Ascending aorta (tissue), 2 donors: ENCODE measurements around the gene MFSD2A. TPM values are rescaled to one million over a fixed set of nuclear protein-coding genes. Genes with fewer than 3 reads are reported as not detected.

ENCODE experiments used
- DNase-seq, 2 donors: peaks; one replicate each; pipeline ENCODE4 v3.0.0-alpha.2; 2019; ENCODE audit warnings: low spot score in 2 of 2
- H3K27ac ChIP-seq, 2 donors: fragments of 200-600 bp; sonication (generic); one replicate each; pipeline ENCODE4 v1.5.1; 2016 to 2017; ENCODE audit warnings: mild to moderate bottlenecking in 1 of 2
- H3K27me3 ChIP-seq: fragments of 200-600 bp; sonication (generic); one replicate; pipeline ENCODE4 v1.5.1; 2017
- H3K36me3 ChIP-seq, 2 donors: fragments of 200-600 bp; sonication (generic); one replicate each; pipeline ENCODE4 v1.5.1; 2016
- H3K4me1 ChIP-seq, 2 donors: fragments of 200-600 bp; sonication (generic); one replicate each; pipeline ENCODE4 v1.5.1; 2016 to 2017; ENCODE audit warnings: mild to moderate bottlenecking in 1 of 2
- H3K4me3 ChIP-seq, 2 donors: fragments of 200-600 bp; sonication (generic); one replicate each; pipeline ENCODE4 v1.5.1; 2016 to 2017; ENCODE audit warnings: mild to moderate bottlenecking in 1 of 2
- H3K9me3 ChIP-seq, 2 donors: fragments of 200-600 bp; sonication (generic); one replicate each; pipeline ENCODE4 v1.5.1; 2016
- intact Hi-C: fragments of 100-400 bp; cut with DNase I; formaldehyde crosslinking; loops from one replicate; pipeline ENCODE4 v1.15.1; 2023
- total RNA-seq: library from RNA; depleted of rRNA; stranded (reverse); fragments of >200 nt; gene quantifications from one replicate; pipeline ENCODE4 v1.1.0, GENCODE V29; 2016
- TF ChIP-seq, protein P1 (sequence below), 3 experiments: fragments of 200-600 bp in 2 of 3; fragments of 450-650 bp in 1 of 3; sonication (generic) in 2 of 3; IDR thresholded peaks; one replicate each; pipeline ENCODE4 v1.5.1; 2016 to 2019; ENCODE audit warnings: antibody characterized with exemption in 3 of 3, mild to moderate bottlenecking in 1 of 3, moderate library complexity in 1 of 3

MFSD2A gene
- total RNA-seq, 1 donor from 2014 or later, result 0.32 TPM

DNA sequence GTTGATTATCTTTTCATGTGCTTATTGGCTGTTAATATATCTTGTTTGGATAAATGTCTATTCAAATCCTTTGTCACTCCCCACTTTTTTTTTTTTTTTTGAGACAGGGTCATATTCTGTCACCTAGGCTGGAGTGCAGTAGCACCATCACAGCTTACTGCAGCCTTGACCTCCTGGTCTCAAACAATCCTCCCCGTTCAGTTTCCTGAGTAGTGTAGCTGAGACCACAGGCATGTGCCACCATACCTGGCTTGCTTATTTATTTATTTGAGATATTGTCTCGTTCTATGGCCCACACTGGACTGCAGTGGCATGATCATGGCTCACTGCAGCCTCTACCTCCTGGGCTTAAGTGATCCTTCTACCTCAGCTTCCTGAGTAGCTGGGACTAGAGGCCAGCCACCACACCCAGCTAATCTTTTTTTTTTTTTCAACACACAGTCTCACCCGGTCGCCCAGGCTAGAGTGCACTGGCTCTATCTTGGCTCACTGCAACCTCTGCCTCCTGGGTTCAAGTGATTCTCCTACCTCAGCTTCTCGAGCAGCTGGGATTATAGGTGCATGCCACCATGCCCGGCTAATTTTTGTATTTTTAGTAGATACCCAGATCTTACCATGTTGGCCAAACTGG, 39.3 kb upstream of the MFSD2A start:
- no peak overlapping the region for H3K4me3 ChIP-seq
- no peak for DNase-seq
- TF ChIP-seq, protein P1, sequence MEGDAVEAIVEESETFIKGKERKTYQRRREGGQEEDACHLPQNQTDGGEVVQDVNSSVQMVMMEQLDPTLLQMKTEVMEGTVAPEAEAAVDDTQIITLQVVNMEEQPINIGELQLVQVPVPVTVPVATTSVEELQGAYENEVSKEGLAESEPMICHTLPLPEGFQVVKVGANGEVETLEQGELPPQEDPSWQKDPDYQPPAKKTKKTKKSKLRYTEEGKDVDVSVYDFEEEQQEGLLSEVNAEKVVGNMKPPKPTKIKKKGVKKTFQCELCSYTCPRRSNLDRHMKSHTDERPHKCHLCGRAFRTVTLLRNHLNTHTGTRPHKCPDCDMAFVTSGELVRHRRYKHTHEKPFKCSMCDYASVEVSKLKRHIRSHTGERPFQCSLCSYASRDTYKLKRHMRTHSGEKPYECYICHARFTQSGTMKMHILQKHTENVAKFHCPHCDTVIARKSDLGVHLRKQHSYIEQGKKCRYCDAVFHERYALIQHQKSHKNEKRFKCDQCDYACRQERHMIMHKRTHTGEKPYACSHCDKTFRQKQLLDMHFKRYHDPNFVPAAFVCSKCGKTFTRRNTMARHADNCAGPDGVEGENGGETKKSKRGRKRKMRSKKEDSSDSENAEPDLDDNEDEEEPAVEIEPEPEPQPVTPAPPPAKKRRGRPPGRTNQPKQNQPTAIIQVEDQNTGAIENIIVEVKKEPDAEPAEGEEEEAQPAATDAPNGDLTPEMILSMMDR (IDR thresholded peaks at IDR 0.05), result no peak
- no peaks in the 10 kb centered on the region for H3K9me3 ChIP-seq
- H3K36me3 ChIP-seq, result no peaks in the 10 kb centered on the region
- H3K27me3 ChIP-seq, result no peaks in the 10 kb centered on the region
- intact Hi-C loops, result no loop called here
- H3K4me1 ChIP-seq, result no peaks in the 10 kb centered on the region
- H3K27ac ChIP-seq, result no peak overlapping the region

DNA sequence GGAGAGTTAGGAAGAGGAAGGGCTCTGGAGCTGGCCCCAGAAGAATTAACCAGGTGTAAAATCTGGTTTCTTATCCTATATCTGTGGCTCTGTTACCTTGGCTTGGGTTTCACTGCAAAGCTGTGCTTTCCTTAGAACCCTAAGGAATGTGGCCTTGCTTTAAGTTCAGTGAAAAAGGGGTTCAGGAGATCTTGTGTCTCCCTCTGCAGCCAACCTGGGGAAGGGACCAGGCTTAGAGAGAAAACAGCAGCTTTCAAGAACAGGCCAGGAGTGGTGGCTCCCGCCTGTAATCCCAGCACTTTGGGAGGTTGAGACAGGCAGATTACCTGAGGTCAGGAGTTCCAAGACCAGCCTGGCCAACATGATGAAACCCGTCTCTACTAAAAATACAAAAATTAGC, 37.1 kb upstream of the MFSD2A start:
- no peak for DNase-seq
- Histone ChIP-seq H3K9me3 (no peaks in the 10 kb centered on the region), H3K4me1 (no peaks in the 10 kb centered on the region), H3K36me3 (no peaks in the 10 kb centered on the region), H3K27ac (no peak overlapping the region), H3K4me3 (no peak overlapping the region), H3K27me3 (no peaks in the 10 kb centered on the region)
- TF ChIP-seq, protein P1 (IDR thresholded peaks at IDR 0.05), result no peak
- intact Hi-C loops, result no loop called here

DNA sequence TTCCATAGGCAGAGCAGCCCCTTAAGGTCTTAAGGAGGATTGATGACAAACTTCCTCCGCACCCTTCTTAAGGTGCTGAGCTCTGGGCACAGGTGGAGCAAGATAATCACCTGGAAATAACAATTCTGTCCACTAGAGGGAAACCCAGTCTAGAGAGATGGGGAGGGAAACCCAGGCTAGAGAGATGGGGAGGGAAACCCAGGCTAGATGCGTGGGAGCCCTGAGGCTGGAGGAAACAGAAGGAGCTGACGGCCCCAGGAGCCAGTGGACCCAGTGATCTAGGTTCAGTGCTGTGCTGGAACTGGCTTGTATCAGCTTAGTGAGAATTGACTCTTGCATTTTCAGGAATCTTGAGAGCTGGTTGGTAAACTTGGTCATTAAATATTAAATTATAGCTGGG, 35.4 kb upstream of the MFSD2A start:
- TF ChIP-seq, protein P1 (IDR thresholded peaks at IDR 0.05), result peak; percentile 9 to 44 (median 21)
- intact Hi-C loops, result no loop called here
- Histone ChIP-seq H3K27ac (no peak overlapping the region), H3K4me1 (no peaks in the 10 kb centered on the region), H3K27me3 (no peaks in the 10 kb centered on the region), H3K4me3 (no peak overlapping the region), H3K36me3 (no peaks in the 10 kb centered on the region), H3K9me3 (no peaks in the 10 kb centered on the region)
- no peak for DNase-seq

DNA sequence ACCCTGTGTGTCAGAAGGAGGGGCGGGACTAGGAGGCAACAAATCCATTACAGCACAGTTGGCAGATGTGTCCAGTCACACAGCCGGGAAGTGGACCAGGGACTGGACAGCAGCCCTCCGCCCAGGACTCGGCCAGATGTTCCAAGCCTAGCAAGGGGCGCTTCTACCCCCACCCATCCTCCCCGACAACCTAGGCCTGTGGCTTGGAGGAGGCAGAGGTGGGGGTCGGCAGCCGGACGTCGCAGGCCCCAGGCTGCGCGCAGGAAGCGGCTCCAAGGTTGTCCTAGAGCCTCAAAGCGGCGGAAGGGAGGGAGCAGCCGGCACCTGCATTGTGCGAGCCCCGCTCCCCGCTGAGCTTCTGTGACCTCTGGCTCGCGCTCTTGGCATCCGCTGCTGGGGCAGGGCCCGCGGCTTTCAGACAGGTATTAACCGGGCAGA, 32.7 kb upstream of the MFSD2A start:
- Histone ChIP-seq H3K27me3 (no peaks in the 10 kb centered on the region), H3K4me1 (no peaks in the 10 kb centered on the region), H3K9me3 (no peaks in the 10 kb centered on the region), H3K4me3 (no peak overlapping the region), H3K27ac (no peak overlapping the region), H3K36me3 (no peaks in the 10 kb centered on the region)
- intact Hi-C loops, result no loop called here
- DNase-seq, result no peak
- TF ChIP-seq, protein P1 (IDR thresholded peaks at IDR 0.05), result no peak

DNA sequence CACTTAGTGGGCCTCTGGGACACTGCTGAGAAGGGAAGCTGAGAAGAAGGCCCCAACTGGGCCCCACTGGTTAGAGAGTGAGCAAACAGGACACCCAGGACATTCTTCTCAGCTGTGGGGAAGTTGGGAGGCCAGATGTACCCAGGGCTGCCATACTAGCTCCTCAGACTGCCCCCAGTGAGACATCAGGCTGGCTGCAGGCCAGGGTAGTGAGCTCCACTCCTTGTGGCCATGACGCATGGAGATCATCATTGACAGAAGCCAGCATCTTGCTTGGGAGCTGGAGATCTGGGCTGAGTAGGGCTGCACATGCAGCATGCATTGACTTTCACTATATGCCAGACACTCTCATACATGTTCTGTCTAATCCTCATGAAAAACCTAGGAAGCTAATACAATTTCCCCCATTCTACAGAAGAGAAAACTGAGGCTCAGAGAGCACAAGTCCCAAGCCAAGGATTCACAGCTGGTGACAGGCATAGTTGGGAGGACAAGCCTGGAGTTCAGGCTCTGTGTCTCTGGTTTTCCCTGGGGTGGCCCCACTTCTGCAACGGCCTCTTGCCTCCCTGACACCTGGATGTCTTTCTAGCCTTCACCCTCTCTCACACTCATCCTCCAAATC, 29.1 kb upstream of the MFSD2A start:
- intact Hi-C loops, result loop anchor here (5.0 kb wide), 1 partner anchor 46 kb away; no protein-coding TSS in a partner anchor

More for the DNA sequence above, 29.1 kb upstream of the MFSD2A start:
- H3K36me3 ChIP-seq, result no peaks in the 10 kb centered on the region
- no peaks in the 10 kb centered on the region for H3K4me1 ChIP-seq
- TF ChIP-seq, protein P1 (IDR thresholded peaks at IDR 0.05), result no peak
- H3K27me3 ChIP-seq, result no peaks in the 10 kb centered on the region
- DNase-seq, result no peak
- no peak overlapping the region for H3K27ac ChIP-seq
- H3K4me3 ChIP-seq, result no peak overlapping the region
- no peaks in the 10 kb centered on the region for H3K9me3 ChIP-seq
